Loucy (cell line): ENCODE data around the gene MYO18A.
"Not testable (repeated sequence)": the region's sequence is repeated elsewhere in the genome, so short reads cannot be mapped to it uniquely, and the experiment has no call there.

Experiments
- H2AFZ ChIP-seq: fragments of 200-600 bp; sonication (generic); 2 replicates; pipeline ENCODE4 v1.6.0; 2016; ENCODE audit warnings: antibody characterized with exemption, mild to moderate bottlenecking, low read length, moderate library complexity
- H3F3A ChIP-seq: fragments of 200-600 bp; 2 replicates; pipeline ENCODE4 v1.6.0; 2016; ENCODE audit warnings: antibody characterized with exemption, low read depth, mild to moderate bottlenecking
- H3K27me3 ChIP-seq: fragments of 200-600 bp; sonication (generic); 2 replicates; pipeline ENCODE4 v1.6.1; 2014; ENCODE audit warnings: low read length, mild to moderate bottlenecking; ENCODE audit not compliant: insufficient read depth, poor library complexity, severe bottlenecking
- H3K36me3 ChIP-seq: fragments of 200-600 bp; sonication (generic); 2 replicates; pipeline ENCODE4 v1.6.1; 2016; ENCODE audit warnings: low read length; ENCODE audit not compliant: insufficient read depth
- H3K4me1 ChIP-seq: fragments of 200-600 bp; sonication (generic); 2 replicates; pipeline ENCODE4 v1.5.1; 2014; ENCODE audit warnings: low read length, mild to moderate bottlenecking; ENCODE audit not compliant: insufficient read depth, poor library complexity, severe bottlenecking
- H3K4me2 ChIP-seq: fragments of 200-600 bp; sonication (generic); 2 replicates; pipeline ENCODE4 v1.6.0; 2014; ENCODE audit warnings: antibody characterized with exemption, low read length, low read depth, mild to moderate bottlenecking; ENCODE audit not compliant: poor library complexity, severe bottlenecking
- H3K4me3 ChIP-seq: fragments of 200-600 bp; sonication (generic); 2 replicates; pipeline ENCODE4 v1.5.1; 2014; ENCODE audit warnings: low read length, mild to moderate bottlenecking, mixed read lengths; ENCODE audit not compliant: poor library complexity, severe bottlenecking
- H3K79me2 ChIP-seq: fragments of 200-600 bp; sonication (generic); 2 replicates; pipeline ENCODE4 v1.6.1; 2014; ENCODE audit warnings: low read length; ENCODE audit not compliant: insufficient read depth
- H3K9ac ChIP-seq: fragments of 200-600 bp; sonication (generic); 2 replicates; pipeline ENCODE4 v1.6.0; 2014; ENCODE audit warnings: mild to moderate bottlenecking, low read depth, low read length, moderate library complexity; ENCODE audit not compliant: poor library complexity, severe bottlenecking
- H3K9me2 ChIP-seq: fragments of 200-600 bp; sonication (generic); replicated peaks from 2 replicates; pipeline ENCODE4 v1.6.1; 2016; ENCODE audit warnings: low read depth, low read length, mixed read lengths
- H3K9me3 ChIP-seq: fragments of 200-600 bp; sonication (generic); 2 replicates; pipeline ENCODE4 v1.6.1; 2014; ENCODE audit warnings: mild to moderate bottlenecking, antibody characterized with exemption, low read length, low read depth; ENCODE audit not compliant: insufficient read depth
- H4K20me1 ChIP-seq: fragments of 200-600 bp; sonication (generic); 2 replicates; pipeline ENCODE4 v1.6.0; 2014; ENCODE audit warnings: antibody characterized with exemption, low read length, mild to moderate bottlenecking; ENCODE audit not compliant: insufficient read depth, poor library complexity, severe bottlenecking
- EZH2phosphoT487 ChIP-seq: fragments of 200-600 bp; IDR thresholded peaks from 2 replicates; pipeline ENCODE4 v1.6.1; 2018; ENCODE audit warnings: antibody characterized with exemption, mild to moderate bottlenecking, moderate library complexity, borderline replicate concordance
- TF ChIP-seq, protein P1 (sequence below): fragments of 200-600 bp; sonication (generic); conservative IDR thresholded peaks from 2 replicates; pipeline ENCODE4 v1.5.1; 2014; ENCODE audit warnings: mild to moderate bottlenecking, antibody characterized with exemption, low read length

MYO18A gene

DNA sequence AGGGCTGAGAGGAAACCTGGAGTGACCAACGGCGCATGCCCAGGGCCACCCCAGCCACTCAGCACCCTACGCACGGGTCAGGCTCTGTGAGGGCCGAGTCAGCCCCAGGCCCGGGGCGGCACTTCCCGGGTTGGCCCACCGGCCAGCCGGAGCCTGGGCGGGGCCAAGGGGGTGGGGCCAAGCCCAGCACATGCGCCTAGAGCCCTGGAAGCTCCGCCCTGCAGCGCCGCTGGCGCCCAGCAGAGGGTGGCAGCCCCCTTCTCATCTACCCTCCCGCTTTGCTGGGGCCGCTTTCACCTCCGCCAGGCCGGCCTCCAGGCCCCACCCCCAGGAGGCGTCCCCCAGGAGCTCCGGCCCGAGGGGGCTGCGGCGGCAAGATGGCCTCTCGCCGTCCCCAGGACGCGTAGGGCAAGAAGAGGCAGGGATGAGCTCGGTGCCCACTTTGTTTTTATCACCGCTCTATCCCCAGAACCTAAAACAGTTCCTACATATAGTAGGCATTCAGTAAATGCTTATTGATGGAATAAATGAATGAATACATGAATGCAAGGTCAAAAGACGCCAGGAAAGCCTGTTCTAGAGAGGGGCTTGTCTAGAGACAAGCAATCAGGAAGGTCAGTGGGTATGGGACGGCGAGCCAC lies 31.3 kb downstream of the MYO18A start:
- Histone ChIP-seq H4K20me1 (no peaks in the 10 kb centered on the region), H3K4me3 (peak overlapping the region; percentile 72), H3K27me3 (no peaks in the 10 kb centered on the region), H3F3A (no peaks in the 10 kb centered on the region), H3K9me3 (no peaks in the 10 kb centered on the region), H3K4me2 (peak overlapping the region; percentile 69), H3K36me3 (no peaks in the 10 kb centered on the region), H3K79me2 (no peaks in the 10 kb centered on the region), H3K4me1 (peaks cover 44% of the 10 kb centered on the region), H2AFZ (peak overlapping the region; percentile 74), H3K9me2 (no peaks in the 10 kb centered on the region), H3K9ac (peak overlapping the region; percentile 67)
- TF ChIP-seq, protein P1, sequence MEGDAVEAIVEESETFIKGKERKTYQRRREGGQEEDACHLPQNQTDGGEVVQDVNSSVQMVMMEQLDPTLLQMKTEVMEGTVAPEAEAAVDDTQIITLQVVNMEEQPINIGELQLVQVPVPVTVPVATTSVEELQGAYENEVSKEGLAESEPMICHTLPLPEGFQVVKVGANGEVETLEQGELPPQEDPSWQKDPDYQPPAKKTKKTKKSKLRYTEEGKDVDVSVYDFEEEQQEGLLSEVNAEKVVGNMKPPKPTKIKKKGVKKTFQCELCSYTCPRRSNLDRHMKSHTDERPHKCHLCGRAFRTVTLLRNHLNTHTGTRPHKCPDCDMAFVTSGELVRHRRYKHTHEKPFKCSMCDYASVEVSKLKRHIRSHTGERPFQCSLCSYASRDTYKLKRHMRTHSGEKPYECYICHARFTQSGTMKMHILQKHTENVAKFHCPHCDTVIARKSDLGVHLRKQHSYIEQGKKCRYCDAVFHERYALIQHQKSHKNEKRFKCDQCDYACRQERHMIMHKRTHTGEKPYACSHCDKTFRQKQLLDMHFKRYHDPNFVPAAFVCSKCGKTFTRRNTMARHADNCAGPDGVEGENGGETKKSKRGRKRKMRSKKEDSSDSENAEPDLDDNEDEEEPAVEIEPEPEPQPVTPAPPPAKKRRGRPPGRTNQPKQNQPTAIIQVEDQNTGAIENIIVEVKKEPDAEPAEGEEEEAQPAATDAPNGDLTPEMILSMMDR: peak; percentile 80
- TF ChIP-seq EZH2phosphoT487: no peak

DNA sequence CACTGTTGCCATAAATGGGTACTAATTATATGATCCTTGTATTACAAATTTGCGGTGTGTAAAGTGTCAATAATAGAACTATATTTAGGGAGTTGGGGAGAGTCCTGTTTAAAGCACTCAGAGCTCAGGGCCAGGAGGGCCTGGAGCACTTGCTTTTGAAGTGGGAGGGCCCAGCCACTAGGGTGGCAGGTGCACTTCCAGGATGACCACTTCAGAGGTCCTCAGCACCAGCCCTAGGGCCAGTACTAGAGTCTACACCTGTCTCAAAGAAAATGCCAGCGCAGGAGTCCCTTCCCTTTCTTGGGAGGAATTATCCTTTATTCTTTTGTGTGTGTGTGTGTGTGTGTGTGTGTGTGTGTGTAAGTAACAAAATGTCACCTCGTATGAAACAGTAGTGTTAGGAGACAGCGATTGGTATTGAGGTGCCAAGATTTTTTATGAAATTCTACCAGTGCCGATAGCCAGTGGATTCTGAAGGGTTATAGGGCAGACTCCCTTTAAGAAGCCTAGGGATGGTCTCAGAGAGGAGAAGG lies 31.9 kb downstream of the MYO18A start:
- Histone ChIP-seq H3K9me2 (no peaks in the 10 kb centered on the region), H3F3A (no peaks in the 10 kb centered on the region), H3K4me1 (peaks cover 47% of the 10 kb centered on the region), H2AFZ (peak overlapping the region; percentile 74), H3K9me3 (no peaks in the 10 kb centered on the region), H3K9ac (peak overlapping the region; percentile 67), H3K4me2 (peak overlapping the region; percentile 69), H3K79me2 (peaks cover 1% of the 10 kb centered on the region; the same call in 1 of the 2 replicates), H3K36me3 (no peaks in the 10 kb centered on the region), H3K4me3 (peak overlapping the region; percentile 72), H3K27me3 (no peaks in the 10 kb centered on the region), H4K20me1 (no peaks in the 10 kb centered on the region)
- no peak for TF ChIP-seq EZH2phosphoT487
- TF ChIP-seq, protein P1: no peak

DNA sequence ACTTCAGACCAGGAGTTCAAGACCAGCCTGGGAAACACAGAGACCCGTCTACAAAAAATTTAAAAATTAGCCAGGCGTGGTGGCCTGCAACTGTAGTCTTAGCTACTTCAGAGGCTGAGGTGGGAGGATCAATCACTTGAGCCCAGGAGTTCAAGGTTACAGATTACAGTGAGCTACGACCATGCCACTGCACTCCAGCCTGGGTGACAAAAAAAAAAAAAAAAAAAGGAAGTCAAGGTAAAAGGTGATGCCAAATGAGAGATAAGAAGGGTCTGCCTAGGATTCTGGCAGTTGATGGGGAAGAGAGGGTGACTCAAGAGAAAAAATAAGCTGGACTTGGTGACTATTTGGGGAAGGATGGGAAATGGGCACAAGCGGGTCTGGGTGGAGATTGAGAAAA lies 32.5 kb downstream of the MYO18A start:
- H3K4me1 ChIP-seq: peaks cover 52% of the 10 kb centered on the region
- peaks cover 8% of the 10 kb centered on the region; the same call in 1 of the 2 replicates for H3K79me2 ChIP-seq
- H3K4me2 ChIP-seq: no peak overlapping the region

DNA sequence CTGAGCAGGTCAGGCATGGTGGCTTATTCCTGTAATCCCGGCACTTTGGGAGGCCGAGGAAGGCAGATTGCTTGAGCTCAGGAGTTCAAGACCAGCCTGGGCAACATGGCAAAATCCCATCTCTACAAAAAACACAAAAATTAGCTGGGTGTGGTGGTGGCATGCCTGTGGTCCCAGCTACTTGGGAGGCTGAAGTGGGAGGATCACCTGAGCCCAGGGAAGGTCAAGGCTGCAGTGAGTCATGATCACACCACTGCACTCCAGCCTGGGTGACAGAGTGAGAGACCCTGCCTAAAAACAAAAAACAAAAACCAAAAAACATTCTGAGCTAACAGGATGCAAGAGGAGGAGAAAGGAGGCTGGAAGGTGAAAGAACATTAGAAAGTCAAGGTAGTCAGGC lies 33.0 kb downstream of the MYO18A start:
- not testable (repeated sequence) for H3F3A ChIP-seq, H3K27me3 ChIP-seq, H3K36me3 ChIP-seq, H3K9ac ChIP-seq, H3K4me2 ChIP-seq, H4K20me1 ChIP-seq, H3K4me3 ChIP-seq, H3K9me2 ChIP-seq, H3K9me3 ChIP-seq, H2AFZ ChIP-seq
- Histone ChIP-seq H3K79me2 (peaks cover 12% of the 10 kb centered on the region; the same call in 1 of the 2 replicates), H3K4me1 (peaks cover 55% of the 10 kb centered on the region)

More for the DNA sequence above, 32.5 kb downstream of the MYO18A start:
- Histone ChIP-seq H3F3A (no peaks in the 10 kb centered on the region), H3K27me3 (no peaks in the 10 kb centered on the region), H3K9me2 (no peaks in the 10 kb centered on the region), H2AFZ (no peak overlapping the region), H3K36me3 (no peaks in the 10 kb centered on the region), H3K9me3 (no peaks in the 10 kb centered on the region), H4K20me1 (no peaks in the 10 kb centered on the region), H3K9ac (no peak overlapping the region), H3K4me3 (no peak overlapping the region)
- TF ChIP-seq, protein P1: no peak
- TF ChIP-seq EZH2phosphoT487: no peak
